ENCODE data around the gene LBX2. TPM values are rescaled to one million over a fixed set of nuclear protein-coding genes. Genes with fewer than 3 reads are reported as not detected.

Gene LBX2, protein sequence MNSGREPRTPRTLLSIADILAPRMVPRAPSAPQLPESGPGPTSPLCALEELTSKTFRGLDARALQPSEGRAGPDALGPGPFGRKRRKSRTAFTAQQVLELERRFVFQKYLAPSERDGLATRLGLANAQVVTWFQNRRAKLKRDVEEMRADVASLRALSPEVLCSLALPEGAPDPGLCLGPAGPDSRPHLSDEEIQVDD
- polyA plus RNA-seq (ENCODE audit: insufficient read length in 4 of 4) = 1 to 10 TPM; 2.2 to 7.0 (median 3.2) TPM

DNA sequence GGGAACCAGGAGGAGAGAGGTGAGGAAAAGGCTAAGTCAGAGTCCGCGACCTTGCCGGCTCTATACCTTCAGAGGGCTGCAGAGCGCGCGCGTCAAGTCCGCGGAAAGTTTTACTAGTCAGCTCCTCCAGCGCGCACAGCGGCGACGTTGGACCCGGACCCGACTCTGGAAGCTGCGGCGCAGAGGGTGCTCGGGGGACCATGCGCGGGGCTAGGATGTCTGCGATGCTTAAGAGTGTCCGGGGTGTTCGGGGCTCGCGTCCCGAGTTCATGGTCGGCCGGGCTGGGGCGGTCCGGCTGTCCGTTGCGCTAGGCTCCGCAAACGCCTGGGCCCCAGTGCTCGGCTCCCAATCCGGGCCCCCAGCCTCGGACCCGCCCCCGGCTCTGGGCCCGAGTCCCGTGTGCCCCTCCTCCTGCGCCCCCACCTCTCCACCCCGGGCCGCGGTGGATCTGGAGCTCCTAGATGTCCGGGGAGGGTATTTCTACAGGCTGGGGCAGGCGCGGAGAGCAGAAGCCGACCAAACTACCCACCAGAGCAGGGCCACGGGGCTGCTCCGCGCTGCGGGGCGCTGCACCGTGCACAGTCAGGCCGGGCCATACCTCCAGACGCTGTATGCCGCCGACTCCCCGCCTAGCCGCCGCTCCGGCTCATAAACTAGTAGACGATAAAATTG, at the start of gene LBX2:
LBX2 (minus strand) TSS at position 337 of the 673 bp plus-strand sequence; CDS start at position 271, 66 bp downstream.
- no peak for DNase-seq (ENCODE audit: low read depth in 4 of 4, low spot score in 2 of 4)

DNA sequence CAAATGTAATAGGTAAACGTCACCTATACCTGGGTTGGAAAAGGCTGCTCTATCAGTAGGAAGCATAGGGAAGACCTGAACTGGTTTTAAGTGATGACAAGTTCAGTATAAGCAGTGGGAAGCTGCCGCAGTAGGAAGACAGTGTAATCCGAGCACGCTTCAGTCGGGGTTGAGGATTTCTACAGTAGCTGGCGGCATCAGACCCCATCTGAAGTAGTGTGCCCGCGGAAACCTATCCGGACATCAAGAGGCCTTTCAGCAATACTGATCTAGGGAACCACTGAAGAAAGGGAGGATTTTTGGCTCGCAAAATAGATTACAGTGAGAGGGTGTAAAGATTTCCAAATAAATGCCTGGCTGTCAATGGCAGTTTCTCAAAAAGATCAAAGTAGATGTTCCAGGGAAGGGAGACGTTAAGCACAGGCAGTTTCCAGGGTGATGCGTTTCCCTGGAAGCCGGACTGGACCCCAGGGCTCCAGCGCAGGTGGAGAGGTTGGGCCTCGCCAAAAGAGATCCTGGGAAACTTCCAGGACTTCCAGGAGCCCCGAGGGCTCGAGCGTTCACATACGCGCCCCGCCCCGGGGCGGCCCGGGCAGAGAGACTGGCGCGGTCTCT, 49.0 kb upstream of the LBX2 start:
- no peak for DNase-seq (ENCODE audit: low read depth in 4 of 4, low spot score in 2 of 4)

DNA sequence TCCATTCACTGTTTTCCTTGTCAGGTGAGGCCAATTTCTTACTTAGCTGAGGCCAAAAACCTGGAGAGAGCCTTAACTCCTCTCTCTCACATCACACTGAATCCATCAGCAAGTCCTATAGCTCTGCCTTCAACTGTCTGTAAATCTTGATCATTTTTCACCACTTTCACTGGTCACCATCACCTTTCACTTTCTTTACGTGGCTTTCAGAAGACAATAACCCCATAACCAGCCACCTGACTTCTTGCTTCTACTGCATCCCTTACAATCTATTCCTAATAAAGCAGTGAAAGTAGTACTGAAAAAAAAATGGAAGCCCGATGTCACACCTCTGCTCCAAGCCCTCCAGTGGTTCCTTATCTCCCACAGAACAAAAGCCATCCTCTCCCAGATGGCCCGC, 46.6 kb upstream of the LBX2 start:
- no peak for DNase-seq (ENCODE audit: low read depth in 4 of 4, low spot score in 2 of 4)

DNA sequence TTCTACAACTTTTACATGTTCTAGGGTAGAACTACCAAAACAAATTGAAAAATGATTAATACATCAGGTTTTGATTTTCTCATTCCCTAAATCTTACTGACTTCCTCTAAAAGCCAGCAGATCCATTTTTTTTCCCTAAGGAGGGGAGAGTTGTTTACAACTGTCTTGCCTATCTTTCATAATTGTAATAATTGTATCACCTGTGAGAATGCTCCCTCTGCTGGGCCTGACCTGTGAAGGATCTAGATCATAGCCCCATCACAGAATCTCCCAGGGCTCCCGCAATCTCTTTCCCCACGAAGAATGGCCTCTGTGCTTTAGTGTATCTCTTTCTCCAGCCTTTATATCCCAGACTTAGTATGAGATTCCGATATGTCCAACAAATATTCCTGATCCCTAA, 45.2 kb upstream of the LBX2 start:
- no peak for DNase-seq (ENCODE audit: low read depth in 4 of 4, low spot score in 2 of 4)

DNA sequence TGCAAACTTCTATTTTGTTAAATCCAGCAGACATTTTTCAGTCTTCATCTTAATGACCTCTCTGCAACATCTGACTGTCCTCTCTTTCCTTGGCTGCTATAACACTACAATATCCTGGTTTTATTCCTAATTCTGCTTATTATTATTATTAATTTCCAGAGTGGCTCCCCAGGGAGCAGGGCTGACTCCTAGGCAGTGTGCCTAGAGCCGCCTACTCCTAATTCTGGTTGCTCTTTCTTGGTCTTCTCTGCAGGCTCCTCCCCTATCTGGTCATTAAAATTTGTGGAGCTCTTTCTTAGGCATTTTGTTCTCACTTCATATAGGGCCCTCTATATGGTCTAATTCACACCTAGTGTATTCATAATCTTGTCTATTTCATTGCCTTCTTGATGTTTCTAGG, 43.6 kb upstream of the LBX2 start:
- DNase-seq (ENCODE audit: low read depth in 4 of 4, low spot score in 2 of 4) = no peak

DNA sequence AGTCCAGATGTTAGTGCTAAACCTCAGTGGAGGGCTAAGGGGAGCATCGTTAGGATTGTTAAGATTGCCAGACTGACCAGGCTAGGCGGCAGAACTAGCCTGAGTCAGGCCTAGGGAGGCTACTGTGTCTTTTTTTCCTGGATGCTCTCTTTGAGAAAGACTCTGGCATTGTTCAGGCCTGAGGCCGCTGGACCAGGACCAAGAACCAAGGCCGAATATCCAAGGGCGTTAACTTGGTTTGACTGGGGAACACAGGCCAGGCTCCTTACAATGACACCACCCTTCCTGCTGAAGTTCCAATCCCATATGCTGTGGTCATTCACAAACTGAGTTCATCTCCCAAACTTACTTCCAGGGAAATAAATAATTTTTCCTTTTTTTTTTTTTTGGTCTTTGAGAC, 40.9 kb upstream of the LBX2 start:
- no peak for DNase-seq (ENCODE audit: low read depth in 4 of 4, low spot score in 2 of 4)

DNA sequence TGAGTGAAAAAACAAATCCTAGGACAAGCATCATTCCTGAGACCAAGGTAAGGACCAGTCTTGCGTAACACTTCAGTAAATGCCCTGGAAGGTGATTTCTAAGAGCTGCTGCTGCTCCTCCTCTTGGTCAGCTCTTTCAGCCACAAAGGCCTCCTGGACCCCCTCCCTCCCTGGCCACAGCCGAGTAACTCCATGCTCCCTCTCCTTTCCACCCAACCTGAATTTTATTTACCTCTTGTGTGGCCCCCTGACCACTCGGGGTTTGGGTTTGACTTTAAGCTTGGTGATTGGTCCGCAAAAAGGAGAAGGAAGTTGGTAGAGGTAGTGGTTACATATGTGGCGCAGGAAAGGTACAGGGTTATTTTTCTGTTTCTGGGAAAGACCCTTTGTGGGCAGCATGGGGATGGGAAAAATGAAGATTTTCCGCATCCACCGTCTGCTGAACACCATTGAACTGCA, 39.5 kb upstream of the LBX2 start:
- no peak for DNase-seq (ENCODE audit: low read depth in 4 of 4, low spot score in 2 of 4)

DNA sequence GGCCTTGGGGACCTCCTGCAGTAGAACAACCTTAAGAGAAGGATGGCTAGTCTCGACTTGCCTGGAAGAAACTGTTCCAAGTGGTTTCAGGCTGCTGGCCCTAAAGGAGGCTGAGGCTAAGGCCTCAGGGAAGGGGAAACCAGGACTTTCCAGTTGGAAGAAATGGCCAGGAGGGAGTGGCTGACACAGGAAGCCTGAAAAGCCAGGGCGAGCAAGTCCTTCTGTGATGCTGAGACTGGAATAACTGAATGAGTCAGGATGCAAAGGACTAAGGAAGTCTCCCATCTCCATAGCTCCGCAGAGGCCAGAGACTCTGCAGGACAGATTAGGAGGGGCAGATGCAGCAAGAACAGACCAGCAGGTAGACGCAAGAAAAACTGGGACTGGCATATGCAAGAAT, 37.7 kb upstream of the LBX2 start:
- no peak for DNase-seq (ENCODE audit: low read depth in 4 of 4, low spot score in 2 of 4)

DNA sequence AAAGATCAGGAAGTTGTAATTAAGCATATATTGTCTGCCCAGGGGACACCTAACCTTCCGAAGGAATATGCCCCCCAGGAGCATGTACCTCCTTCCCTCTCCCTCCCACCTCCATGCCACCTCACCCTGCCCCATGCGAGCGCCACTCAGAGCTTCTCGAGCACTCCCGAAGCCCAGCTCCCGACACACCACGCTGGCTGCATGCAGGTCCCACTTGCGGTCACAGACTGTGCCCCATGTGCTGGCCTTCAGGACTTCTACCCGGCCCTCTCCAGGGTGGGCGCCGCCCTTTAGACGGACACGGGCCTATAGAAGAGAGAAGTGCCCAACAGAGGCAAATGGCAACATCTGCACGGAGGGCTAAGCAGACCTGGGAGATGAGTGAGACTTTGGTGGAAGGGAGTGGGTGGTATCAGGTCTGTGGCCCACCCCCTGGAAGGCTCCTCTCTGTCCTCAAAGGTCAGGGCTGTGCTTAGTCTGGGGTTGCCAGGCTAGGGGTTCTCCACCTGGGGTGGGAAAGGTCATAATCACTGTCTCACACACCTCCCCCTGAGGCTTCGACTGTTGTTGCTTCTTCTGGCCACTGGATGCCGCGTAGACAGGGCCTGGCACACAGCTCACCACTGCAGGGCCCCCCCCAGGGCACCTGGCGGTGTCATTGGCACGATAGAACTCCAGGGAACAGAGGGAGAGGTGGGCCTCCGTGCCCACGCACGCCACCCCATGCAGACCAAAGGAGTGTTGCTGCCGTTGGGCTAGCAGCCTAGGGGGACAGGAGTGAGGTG, 37.0 kb upstream of the LBX2 start:
- DNase-seq (ENCODE audit: low read depth in 4 of 4, low spot score in 2 of 4) = no peak

DNA sequence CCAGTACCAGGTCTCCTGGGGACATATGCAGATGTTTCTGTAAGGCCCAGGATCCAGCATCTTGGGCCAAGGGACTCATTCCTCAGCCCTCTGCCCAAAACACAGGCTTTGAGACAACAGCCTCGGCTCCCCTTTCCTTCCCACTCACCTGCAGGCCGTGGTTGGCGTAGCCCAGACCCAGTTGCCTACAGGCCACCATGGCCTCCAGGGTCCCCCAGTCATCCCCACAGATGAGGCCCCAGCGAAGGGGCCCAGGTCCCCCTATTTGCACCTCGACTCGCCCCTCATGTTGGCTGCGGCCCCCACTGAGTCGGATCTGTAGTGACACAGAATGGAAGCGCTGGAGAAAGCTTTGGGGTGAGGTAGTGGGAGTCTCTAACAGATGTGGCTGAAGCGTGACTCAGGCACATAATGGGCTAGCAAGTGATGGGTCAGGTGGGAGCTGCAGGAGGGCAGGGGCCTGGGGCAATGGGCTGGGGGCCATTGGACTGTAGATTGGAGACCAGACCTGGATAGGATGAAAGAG, 36.1 kb upstream of the LBX2 start:
- no peak for DNase-seq (ENCODE audit: low read depth in 4 of 4, low spot score in 2 of 4)

DNA sequence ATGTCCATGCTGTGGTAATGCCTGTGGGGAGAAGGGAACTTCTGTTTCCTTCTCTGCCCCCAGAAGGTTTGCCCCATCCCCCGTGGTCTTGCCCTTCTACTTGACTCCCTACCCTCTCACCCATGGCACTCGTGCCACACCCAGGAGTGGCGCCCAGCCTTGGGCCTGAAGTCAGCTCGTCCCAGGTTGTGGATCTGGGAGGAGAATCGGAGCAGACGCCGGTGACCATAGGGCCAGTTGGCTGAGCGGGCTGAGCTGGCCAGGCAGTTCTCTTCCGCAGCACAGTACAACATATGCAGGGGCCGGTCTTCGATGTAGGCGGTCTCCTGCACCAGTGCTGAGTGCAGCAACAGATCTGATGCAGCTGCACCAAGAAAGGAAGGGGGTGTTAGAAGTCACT, 35.0 kb upstream of the LBX2 start:
- DNase-seq (ENCODE audit: low read depth in 4 of 4, low spot score in 2 of 4) = no peak

DNA sequence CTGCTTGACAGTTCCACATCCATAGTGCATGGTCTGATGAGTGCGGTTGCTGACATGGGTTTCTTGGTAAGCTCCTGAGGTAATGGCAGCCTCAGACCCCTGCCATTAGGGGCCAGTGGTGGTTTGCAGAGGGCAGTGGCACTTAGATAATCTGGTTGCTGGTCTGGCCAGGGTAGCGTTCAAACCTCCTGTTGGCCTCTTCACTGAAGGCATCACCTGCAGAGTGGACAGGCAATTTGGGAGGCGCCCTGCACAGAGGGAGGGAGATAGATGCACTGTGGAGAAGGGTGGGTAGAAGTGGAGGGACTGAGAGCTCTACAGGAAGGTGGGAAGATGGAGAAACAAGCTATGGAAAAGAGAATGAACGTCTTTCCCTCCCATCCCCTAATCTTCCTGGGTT, 34.1 kb upstream of the LBX2 start:
- no peak for DNase-seq (ENCODE audit: low read depth in 4 of 4, low spot score in 2 of 4)

DNA sequence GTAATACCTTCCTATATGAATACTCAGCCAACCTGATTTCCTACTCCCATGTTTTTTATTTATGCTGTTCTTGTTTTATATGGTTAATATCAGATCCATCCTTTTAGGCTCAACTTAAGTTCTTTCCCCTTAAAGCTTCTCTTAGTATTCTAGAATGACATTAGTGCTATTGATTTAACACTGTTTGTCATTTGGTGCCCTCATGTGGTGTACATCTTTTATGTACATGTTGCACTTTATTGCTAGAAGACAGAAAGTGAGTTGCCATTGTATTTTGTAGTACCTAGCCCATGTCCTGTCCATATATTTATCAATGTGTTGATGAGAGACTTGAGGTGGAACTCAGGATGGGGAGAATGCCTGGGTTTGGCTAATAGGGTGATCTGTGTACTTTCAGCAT, 32.8 kb upstream of the LBX2 start:
- no peak for DNase-seq (ENCODE audit: low read depth in 4 of 4, low spot score in 2 of 4)

DNA sequence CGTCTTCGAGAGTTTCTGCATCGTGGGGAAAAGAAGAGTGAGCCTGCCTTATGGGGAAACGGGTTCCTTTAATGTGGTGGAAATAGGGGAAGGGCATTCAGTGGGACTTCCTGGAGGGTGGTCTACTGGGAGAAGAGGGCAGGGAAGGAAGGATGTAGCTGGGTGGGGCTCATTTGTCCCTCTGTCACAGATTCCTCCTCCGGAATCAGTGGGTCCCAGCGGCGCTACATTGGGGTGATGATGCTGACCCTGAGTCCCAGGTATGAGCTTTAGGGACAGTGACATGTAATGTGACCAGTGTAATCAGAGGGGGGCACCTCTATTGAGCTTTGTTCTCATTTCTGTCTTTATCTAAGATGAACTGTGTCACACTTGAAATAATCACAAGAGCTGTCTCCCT, 32.3 kb upstream of the LBX2 start:
- DNase-seq (ENCODE audit: low read depth in 4 of 4, low spot score in 2 of 4) = no peak

DNA sequence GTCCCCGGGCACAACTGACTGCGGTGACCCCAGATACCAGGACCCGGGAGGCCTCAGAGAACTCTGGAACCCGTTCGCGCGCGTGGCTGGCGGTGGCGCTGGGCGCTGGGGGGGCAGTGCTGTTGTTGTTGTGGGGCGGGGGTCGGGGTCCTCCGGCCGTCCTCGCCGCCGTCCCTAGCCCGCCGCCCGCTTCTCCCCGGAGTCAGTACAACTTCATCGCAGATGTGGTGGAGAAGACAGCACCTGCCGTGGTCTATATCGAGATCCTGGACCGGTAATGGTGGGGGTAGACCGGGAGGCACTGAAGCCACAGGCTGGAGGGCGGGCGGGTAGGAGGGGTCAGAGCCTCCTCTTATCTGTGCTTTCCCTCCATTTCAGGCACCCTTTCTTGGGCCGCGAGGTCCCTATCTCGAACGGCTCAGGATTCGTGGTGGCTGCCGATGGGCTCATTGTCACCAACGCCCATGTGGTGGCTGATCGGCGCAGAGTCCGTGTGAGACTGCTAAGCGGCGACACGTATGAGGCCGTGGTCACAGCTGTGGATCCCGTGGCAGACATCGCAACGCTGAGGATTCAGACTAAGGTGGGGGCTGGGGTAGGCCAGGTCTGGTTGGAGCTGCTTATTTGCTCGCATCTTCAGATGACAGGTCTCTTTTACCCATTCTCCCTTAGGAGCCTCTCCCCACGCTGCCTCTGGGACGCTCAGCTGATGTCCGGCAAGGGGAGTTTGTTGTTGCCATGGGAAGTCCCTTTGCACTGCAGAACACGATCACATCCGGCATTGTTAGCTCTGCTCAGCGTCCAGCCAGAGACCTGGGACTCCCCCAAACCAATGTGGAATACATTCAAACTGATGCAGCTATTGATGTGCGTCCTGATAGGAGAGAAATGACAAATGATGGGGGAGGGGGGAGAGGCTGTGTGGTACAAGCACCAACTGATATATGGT, 31.1 kb upstream of the LBX2 start:
- DNase-seq (ENCODE audit: low read depth in 4 of 4, low spot score in 2 of 4) = no peak

DNA sequence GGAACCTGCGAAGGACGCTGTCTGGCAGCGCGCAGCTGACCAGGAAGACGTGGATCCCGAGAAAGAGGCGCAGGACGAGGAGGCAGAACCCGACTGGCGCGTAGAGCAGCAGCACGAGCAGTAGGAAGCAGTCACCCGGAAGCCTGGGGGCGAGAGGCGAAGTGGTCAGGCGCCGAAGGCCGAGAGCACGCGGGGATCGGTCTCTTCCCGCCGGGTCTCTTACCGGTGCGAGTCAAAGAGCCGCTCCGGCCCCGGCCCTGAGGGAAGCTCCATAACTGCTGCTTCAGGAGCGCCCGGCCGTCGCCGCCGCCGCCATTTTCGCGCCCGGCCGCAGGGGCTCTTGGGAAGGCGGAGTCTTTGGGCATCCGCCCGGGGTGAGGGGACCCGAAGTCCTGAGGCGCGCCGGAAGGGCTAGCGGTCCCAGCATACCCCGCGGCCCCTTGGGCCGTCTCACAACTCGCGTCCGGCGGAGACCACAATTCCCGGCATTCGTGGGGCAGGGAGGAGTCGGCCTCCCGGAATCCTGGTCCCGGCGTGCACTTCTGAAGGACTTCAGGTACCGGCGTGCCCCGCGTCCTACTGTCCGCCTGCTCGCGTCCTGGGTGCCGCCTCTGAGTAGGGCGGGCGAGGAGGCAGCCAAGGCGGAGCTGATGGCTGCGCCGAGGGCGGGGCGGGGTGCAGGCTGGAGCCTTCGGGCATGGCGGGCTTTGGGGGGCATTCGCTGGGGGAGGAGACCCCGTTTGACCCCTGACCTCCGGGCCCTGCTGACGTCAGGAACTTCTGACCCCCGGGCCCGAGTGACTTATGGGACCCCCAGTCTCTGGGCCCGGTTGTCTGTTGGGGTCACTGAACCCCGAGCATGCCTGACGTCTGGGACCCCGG, 30.2 kb upstream of the LBX2 start, which contains the start of the genes AUP1 and HTRA2:
AUP1 (minus strand) TSS at position 350 of the 882 bp plus-strand sequence; CDS start at position 273, 77 bp downstream.
HTRA2 (plus strand) TSS at position 577 of the 882 bp plus-strand sequence; CDS start at position 651, 74 bp downstream.
- peak; percentile 94 to 99 (median 94) for DNase-seq (ENCODE audit: low read depth in 4 of 4, low spot score in 2 of 4)

DNA sequence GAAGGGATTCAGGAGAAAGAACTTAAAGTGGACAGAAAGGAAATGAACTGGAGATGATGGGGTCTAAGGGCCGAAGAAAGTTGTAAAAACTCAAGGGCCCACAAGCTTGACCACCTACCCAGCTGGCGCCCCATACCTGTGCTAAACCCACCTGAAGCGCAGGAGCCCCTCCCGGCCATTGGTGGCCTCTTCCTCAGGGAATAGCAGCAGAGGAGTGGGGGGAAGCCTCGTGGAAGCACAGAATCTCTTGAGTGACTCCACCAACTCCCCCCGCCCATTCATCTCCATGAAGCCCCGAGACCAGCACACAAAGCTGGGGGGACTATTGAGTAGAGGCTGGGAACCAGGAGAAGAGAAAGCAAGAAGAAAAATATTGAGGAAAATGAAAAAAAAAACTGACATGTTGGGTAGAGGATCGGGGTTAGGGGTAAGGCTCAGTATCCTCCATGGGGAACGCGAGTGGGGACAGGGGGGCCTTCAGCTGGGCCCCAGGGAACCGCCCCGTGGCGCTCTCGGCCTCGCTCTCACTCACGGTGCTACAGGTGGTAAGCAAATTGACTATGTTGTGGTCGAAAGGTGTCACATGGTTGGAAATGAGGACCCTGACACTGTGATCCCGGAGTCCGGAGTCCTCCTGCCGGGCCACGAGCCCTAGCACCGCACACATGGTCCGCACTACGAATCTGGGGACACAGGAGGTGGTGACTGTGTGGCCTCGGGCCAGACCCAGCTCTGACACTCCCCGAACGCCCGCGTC, 29.4 kb upstream of the LBX2 start:
- DNase-seq (ENCODE audit: low read depth in 4 of 4, low spot score in 2 of 4) = no peak

DNA sequence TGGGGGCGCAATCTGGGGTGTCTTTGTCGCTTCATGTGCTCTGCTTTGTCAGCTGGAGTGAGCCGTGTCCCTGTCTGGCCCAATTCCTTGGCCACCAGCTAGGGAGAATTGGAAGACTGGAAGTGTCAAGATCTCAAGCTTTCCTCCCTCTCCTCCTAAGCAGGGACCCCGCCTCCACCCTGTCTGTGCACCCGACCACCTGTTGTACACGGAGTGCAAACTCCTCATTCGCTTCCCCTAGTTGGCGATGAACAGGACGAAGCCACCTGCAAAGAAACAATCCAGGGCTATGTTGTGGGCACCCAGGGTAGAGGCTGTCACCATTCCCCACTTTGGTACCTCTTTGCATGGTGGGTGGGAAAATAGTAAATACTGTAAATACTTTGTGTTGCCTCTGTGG, 28.3 kb upstream of the LBX2 start:
- DNase-seq (ENCODE audit: low read depth in 4 of 4, low spot score in 2 of 4) = no peak

All from left renal cortex interstitium (tissue), 4 donors.